ENCODE measurements around the gene PKNOX2.

DNA sequence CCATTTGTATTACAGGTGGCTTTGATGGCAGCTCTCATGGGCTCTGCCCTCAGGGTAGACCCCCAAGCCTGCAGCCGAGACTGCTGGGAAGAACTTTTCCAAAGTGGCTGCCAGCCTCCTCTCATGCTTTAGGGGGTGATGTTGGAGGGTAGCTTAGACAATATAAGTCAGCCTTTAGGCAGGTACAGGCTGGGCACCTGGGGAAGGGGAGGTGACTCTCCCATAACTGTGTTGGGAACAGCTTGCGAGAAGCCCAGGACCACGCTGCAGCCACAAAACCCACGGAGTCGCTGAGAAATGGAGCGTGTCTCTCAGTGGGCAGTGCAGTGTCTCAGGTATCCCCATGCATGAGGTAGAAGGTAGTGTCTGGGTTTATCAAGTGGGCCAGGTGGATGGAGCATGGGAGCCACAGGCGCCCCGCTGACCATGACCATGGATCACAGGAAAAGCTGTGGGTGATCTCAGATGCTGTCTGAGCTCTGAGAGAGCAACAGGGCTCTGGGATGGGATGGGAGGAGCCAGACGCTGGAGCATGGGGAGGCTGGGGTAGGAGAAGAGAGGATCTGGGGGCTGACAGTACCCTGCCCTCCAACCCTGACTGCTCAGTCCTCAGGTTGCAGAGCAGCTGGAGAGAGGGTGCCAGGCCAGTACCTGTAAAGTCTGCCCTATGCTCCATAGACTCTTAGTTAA is 216.3 kb downstream of the PKNOX2 start:
- TF ChIP-seq, protein P1, sequence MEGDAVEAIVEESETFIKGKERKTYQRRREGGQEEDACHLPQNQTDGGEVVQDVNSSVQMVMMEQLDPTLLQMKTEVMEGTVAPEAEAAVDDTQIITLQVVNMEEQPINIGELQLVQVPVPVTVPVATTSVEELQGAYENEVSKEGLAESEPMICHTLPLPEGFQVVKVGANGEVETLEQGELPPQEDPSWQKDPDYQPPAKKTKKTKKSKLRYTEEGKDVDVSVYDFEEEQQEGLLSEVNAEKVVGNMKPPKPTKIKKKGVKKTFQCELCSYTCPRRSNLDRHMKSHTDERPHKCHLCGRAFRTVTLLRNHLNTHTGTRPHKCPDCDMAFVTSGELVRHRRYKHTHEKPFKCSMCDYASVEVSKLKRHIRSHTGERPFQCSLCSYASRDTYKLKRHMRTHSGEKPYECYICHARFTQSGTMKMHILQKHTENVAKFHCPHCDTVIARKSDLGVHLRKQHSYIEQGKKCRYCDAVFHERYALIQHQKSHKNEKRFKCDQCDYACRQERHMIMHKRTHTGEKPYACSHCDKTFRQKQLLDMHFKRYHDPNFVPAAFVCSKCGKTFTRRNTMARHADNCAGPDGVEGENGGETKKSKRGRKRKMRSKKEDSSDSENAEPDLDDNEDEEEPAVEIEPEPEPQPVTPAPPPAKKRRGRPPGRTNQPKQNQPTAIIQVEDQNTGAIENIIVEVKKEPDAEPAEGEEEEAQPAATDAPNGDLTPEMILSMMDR (conservative IDR thresholded peaks at IDR 0.05 in 1 of 2, IDR thresholded peaks at IDR 0.05 in 1 of 2; ENCODE audit: extremely low read depth in 1 of 2, insufficient read depth in 1 of 2, low read depth in 1 of 2, low read length in 2 of 2): no peak
- TF ChIP-seq EZH2 (IDR thresholded peaks at IDR 0.05; ENCODE audit: borderline replicate concordance, low read length): no peak
